GM12878 (cell line): ENCODE data around the gene BSCL2.

Experiments used
- CTCF ChIP-seq, 3 experiments: IDR thresholded peaks in 2 of 3; conservative IDR thresholded peaks in 1 of 3; 2 replicates each; pipeline ENCODE4 v1.5.1; 2011; ENCODE audit warnings: low read depth in 3 of 3, low read length in 3 of 3, mild to moderate bottlenecking in 3 of 3, control low read depth in 2 of 3, moderate library complexity in 2 of 3, inconsistent platforms in 1 of 3, mixed read lengths in 1 of 3; ENCODE audit not compliant: control insufficient read depth in 2 of 3, insufficient read depth in 1 of 3; ENCODE audit errors: extremely low read depth in 1 of 3
- EGR1 ChIP-seq, 2 experiments: IDR thresholded peaks; 1 replicate in 1 of 2; 2 replicates in 1 of 2; pipeline ENCODE4 v1.6.1; 2011 to 2012; ENCODE audit warnings: low read depth in 2 of 2, low read length in 2 of 2, borderline replicate concordance in 1 of 2, mild to moderate bottlenecking in 1 of 2, moderate library complexity in 1 of 2
- EP300 ChIP-seq, 2 experiments: fragments of 150-350 bp in 1 of 2; IDR thresholded peaks; 2 replicates each; pipeline ENCODE4 v1.6.1; 2011 to 2012; ENCODE audit warnings: low read depth in 2 of 2, low read length in 2 of 2, borderline replicate concordance in 1 of 2, improper control_type of control experiment in 1 of 2, inconsistent platforms in 1 of 2; ENCODE audit not compliant: control insufficient read depth in 1 of 2
- SIN3A ChIP-seq: IDR thresholded peaks from 2 replicates; pipeline ENCODE4 v1.6.1; 2012; ENCODE audit warnings: low read depth, low read length, improper control_type of control experiment

DNA sequence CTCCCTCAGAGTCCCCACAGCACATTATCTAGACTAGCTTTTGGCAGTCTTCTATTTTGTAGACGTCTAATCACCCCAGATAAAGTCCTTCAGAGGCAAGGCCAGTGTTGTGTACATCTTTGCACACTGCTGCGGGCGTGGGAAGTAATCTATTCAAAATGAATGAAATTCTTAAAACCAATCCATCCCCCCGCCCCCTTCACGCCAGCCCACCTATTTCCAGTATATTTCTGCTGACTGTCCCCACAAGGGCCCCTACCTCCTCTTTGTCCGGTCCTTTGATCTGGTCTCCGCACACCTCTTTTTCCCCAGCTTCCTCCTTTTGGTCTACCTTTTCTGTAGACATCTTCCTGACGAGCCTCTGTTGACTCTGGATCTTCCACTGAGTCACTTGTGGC, 375 bp downstream of the BSCL2 start:
- TF ChIP-seq SIN3A: no peak
- TF ChIP-seq EGR1 (IDR thresholded peaks at IDR 0.05; ENCODE audit: borderline replicate concordance in 1 of 2, low read depth in 2 of 2, low read length in 2 of 2): no peak
- no peak for TF ChIP-seq CTCF (IDR thresholded peaks at IDR 0.05 in 2 of 3, conservative IDR thresholded peaks at IDR 0.05 in 1 of 3; ENCODE audit: control insufficient read depth in 2 of 3, extremely low read depth in 1 of 3, insufficient read depth in 1 of 3, low read depth in 3 of 3, low read length in 3 of 3)
- no peak for TF ChIP-seq EP300 (IDR thresholded peaks at IDR 0.05; ENCODE audit: borderline replicate concordance in 1 of 2, control insufficient read depth in 1 of 2, low read depth in 2 of 2, low read length in 2 of 2)
